NT2/D1 (cell line): ENCODE results near the gene SS18L1.

ENCODE experiments used
- SUZ12 ChIP-seq: IDR thresholded peaks from 2 replicates; pipeline ENCODE4 v1.6.1; 2011; ENCODE audit not compliant: insufficient read length, insufficient read depth; ENCODE audit errors: extremely low read depth
- YY1 ChIP-seq: IDR thresholded peaks from 2 replicates; pipeline ENCODE4 v1.6.1; 2011; ENCODE audit not compliant: insufficient read length, insufficient read depth
- ZNF274 ChIP-seq: IDR thresholded peaks from 2 replicates; pipeline ENCODE4 v1.6.1; 2011; ENCODE audit warnings: mild to moderate bottlenecking, low read depth, low read length

DNA sequence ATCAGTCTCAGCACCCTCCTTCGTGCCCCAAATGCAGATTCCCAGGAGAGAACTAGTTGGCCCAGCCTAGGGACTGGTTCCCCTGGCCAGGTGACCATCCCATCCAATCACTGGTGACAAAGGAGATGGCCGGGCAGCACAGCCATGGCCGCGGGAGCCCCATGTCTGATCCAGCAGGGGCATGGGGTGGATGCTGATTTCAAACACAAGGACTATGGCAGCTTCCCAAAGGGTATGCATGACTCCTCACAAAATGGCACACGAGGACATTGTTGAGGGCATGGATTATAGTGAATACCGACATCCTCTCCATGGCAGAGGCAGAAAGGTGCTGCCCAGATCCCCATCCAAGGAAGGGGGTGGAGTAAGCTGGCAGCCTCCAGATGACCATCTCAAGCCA is 31.2 kb upstream of the SS18L1 start:
- no peak for TF ChIP-seq YY1
- TF ChIP-seq ZNF274: no peak; the same call in 1 of the 2 replicates
- TF ChIP-seq SUZ12: no peak
